GM21367 (cell line): ENCODE results near the gene MTFR1L.

Experiments
- ATAC-seq: cut with Tn5 transposase; IDR thresholded peaks from one replicate; pipeline ENCODE4 v1.9.1; 2021; ENCODE audit not compliant: unreplicated experiment

The MTFR1L gene

GRCh38 chr1:25807480-25808390 is 12.0 kb upstream of the MTFR1L start:
- no peak for ATAC-seq

GRCh38 chr1:25808481-25809244 is 11.1 kb upstream of the MTFR1L start:
- no peak for ATAC-seq

- no peak for ATAC-seq
Measured at GRCh38 chr1:25809283-25809926, 10.3 kb upstream of the MTFR1L start.

DNA sequence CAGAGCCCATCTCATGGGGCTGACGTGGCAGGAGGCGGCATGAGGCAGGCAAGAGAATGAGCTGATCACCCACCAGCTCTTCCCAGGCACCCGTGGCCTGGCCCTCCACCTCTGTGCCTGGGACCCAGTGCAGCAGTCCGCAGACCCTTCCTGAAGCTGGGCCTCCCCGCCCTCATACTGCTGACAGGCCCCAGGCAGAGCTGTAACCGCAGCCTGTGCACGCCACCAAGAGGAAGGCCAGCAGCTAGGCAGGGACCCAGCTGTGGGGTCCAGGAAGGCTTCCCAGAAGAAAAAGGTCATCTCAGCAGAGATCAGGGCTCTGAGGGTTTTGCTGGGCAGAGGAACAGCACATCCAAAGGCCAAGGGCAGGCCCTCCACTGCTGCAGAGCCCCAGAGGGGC is 9.8 kb upstream of the MTFR1L start:
- no peak for ATAC-seq

DNA sequence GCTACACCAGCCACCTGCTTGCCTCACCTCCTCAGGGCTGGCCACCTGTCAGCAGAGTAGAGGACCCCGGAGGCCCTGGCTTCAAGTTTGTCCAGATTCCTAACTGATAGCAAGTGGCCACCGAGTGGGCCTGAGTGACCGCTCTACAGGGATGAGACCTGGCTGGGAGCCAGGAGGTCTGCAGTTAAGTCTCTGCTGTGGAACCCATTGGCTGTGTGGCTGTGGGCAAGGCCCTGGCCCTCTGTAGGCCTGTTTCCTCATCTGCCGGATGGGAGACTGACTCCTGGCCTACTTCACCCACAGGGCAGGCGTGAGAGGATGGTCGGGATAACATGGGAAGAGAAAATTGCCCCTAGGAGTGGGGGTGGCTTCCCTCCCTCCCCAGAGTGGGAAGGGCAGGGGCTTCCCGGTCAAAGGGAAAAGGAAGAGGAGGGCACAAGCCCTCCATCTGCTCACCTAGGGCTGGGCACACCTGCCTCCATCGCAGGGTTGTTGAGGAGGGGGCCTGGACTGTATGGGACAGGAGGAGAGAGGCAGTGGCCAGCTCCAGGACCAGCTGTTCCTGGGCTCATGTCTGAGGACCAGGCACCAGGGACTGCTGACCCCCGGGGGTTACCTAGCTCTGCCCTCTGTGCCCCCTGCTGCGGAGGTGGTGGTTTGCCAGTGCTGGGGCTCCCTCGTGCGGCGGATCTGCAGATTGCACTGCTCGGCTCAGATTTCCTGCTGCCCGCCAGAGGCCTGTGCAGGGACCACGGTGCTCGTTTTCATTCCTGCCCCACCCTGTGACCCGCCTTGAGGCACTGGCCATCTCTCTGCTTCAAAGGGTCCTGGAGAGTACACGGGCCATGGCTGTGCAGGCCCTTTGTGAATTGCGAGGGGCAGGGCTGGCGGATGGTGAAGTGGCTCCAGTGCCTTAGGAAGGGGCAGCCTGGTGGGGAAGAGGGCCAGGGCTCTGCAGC is 9.1 kb upstream of the MTFR1L start:
- ATAC-seq: no peak

GRCh38 chr1:25811384-25812082 is 8.2 kb upstream of the MTFR1L start:
- no peak for ATAC-seq

DNA sequence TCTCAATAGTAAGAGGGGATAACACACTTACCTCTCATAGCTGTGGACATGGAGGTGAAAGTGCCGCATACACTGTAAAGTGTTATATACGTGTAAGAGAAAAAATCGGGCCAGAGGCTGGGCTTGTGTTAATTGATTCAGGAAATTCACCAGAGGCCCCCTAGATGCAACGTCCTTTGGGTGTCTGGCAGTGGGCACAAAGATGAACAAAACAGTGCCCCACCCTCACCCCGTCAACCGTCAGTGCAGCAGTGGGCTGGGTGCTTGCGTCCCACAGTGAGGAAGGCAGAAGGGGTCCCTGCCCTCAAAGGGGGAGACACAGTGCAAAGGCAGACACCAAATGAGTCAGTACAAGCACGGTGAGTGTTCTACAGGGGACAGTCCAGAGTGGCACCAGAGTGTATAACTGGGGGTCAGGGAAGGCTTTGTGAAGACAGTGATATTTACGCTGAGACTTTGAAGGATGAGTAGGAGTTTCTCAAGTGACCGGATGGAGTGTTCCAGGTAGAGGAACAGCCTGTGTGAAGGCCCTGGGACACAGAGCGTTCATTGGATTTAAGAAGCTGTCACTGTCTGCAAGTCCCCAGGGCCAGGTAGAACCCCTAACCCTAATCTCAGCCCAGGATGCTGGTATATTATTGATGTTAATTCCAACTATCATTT is 6.6 kb upstream of the MTFR1L start:
- ATAC-seq: no peak

DNA sequence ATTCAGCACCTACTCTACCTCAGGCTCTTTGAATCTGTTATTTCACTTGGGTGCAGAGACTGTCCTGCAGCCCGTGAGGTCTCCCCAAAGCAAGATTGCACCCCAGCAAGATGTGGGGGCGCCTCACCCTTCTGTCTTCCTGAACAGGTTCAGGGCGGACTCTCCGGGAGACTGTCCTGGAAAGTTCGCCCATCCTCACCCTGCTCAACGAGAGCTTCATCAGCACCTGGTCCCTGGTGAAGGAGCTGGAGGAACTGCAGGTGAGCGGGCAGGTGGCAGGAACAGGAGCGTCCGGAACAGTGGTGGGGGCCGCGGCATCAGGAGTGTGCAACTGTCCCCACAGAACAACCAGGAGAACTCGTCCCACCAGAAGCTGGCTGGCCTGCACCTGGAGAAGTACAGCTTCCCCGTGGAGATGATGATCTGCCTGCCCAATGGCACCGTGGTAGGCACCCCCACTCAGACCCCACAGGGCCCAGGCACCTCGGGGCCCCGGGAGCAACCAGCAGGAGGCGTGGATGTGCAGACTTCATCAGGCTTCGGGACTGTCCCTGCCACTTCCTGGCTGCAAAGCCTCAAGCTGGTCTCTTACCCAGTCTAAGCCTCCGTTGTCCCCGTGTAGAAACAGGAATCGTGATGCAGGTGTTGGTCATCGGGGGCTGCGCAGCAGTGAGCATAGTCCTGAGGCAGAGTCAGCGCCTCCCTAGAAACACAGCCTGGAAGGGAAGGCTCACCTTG is 5.9 kb upstream of the MTFR1L start:
- ATAC-seq: no peak

DNA sequence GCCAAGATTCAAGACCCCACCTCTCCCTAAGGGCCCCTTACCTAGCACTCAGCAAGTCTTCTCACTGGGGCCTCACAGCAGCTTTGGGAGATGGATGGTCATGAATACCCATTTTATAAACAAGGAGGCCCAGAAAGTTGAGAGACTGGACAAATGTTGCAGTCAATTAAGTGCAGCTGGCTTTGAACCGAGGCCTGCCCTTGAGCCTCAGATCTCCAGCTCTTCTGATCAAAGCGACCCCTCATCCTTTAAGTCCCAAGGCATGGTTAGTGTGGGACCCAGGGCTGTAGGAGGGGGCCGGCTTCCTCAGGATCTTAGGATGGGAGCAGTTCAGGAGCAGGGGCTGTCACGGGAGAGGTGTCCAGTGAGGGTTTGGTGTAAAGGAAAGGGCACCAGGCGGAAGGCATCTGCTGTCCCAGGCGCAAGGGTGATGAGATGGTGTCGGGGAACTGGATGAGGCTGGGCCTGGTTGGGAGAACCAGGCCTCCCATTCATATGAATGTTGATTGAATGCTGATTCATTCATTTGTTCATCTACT is 5.1 kb upstream of the MTFR1L start:
- no peak for ATAC-seq

DNA sequence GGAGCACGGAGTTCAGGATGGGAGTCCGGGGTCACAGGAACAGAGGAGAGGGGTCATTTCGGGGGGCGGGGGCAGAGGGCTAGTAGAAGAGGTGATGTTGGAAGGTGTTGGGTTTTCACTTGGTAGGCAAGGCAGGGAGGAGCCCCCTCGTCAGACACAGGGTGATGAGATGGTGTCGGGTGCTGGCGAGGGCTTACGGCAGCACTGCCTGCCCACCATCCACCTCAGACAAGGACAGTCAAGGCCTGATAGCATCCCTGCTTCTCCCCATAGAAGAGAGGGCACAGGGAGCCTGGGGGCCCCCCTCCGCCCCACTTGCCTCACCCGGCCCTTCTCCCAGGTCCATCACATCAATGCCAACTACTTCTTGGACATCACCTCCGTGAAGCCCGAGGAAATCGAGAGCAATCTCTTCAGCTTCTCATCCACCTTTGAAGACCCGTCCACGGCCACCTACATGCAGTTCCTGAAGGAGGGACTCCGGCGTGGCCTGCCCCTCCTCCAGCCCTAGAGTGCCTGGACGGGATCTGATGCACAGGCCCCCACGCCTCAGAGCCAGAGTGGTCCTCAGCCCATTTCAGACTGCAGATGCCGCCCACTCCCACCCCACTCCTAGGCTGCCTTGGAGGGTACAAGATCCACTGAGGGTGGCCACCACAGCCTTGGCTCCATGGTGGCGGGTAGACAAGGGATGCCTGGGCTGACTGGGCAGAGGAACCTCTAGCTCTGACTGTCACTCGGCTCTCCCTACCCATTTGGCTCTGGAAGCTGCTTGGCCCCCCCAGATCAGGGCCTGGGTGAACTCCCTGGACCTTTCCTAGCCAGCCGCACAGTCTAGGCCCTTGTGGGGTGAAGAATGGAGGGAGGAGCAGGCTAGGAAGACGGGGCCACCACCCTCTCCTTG is 4.3 kb upstream of the MTFR1L start:
- ATAC-seq: no peak

GRCh38 chr1:25816112-25816718 is 3.5 kb upstream of the MTFR1L start:
- ATAC-seq: no peak

GRCh38 chr1:25817840-25818501 is 1.8 kb upstream of the MTFR1L start:
- no peak for ATAC-seq

GRCh38 chr1:25818569-25818968 is 1.2 kb upstream of the MTFR1L start:
- ATAC-seq: no peak

- peak; percentile 40 for ATAC-seq
Measured at GRCh38 chr1:25820247-25821111, 725 bp downstream of the MTFR1L start.

DNA sequence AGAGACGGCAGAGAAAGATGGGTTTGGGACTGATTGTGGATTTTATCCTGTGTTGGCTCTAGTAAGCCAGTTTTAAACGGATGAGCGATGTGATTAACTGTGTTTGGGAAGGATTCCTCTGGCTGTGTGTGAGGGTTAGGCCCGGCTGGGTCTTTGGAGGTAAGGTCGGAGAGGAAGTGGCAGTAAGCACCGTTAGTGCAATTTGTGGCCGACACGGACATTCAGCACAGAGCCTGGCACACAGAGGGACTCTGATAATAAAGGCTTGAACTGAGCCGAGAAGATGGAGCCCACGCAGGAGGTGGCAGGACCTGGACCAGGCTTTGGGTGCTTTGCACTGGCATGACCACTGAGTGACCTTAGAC is 1.3 kb downstream of the MTFR1L start:
- ATAC-seq: no peak
